Type B pancreatic cell (in vitro differentiated cells): ENCODE results near the gene HCFC1R1. TPM values are rescaled to one million over a fixed set of nuclear protein-coding genes. Genes with fewer than 3 reads are reported as not detected.

Source experiments
- DNase-seq: peaks from one replicate; pipeline ENCODE4 v3.0.0; 2021; ENCODE audit warnings: mixed read lengths; ENCODE audit not compliant: unreplicated experiment; ENCODE audit errors: extremely low spot score
- H3K27ac Mint-ChIP-seq: 2 replicates; pipeline ENCODE4 v1.8.0; 2021; ENCODE audit warnings: mild to moderate bottlenecking, mixed read lengths
- H3K27me3 Mint-ChIP-seq: 2 replicates; pipeline ENCODE4 v1.8.0; 2021; ENCODE audit warnings: mixed read lengths
- H3K36me3 Mint-ChIP-seq: 2 replicates; pipeline ENCODE4 v1.8.0; 2021; ENCODE audit warnings: mixed read lengths
- H3K4me1 Mint-ChIP-seq: one replicate; pipeline ENCODE4 v1.8.0; 2021; ENCODE audit warnings: mixed read lengths; ENCODE audit not compliant: unreplicated experiment
- H3K4me3 Mint-ChIP-seq: 2 replicates; pipeline ENCODE4 v1.8.0; 2021; ENCODE audit warnings: mild to moderate bottlenecking, mixed read lengths
- H3K9me3 Mint-ChIP-seq: 2 replicates; pipeline ENCODE4 v1.8.0; 2021; ENCODE audit warnings: mixed read lengths
- total RNA-seq: library from RNA; stranded (reverse); gene quantifications from 2 replicates; pipeline ENCODE4 v1.2.1, GENCODE V29; 2021; ENCODE audit warnings: low replicate concordance
- TF ChIP-seq, protein P1 (sequence below): fragments of 200-600 bp; sonication (generic); conservative IDR thresholded peaks from 2 replicates; pipeline ENCODE4 v1.5.0; 2021; ENCODE audit warnings: antibody characterized with exemption, mild to moderate bottlenecking

Gene HCFC1R1
- total RNA-seq, 1 donor from 2014 or later, result 34.8 TPM

DNA sequence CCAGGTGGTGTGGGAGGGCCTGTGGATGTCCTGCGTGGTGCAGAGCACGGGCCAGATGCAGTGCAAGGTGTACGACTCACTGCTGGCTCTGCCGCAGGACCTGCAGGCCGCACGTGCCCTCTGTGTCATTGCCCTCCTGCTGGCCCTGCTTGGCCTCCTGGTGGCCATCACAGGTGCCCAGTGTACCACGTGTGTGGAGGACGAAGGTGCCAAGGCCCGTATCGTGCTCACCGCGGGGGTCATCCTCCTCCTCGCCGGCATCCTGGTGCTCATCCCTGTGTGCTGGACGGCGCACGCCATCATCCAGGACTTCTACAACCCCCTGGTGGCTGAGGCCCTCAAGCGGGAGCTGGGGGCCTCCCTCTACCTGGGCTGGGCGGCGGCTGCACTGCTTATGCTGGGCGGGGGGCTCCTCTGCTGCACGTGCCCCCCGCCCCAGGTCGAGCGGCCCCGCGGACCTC, 10.2 kb downstream of the HCFC1R1 start:
- Mint-ChIP-seq H3K4me3 (no peak overlapping the region), H3K27ac (peak overlapping the region; percentile 53), H3K27me3 (peaks cover 61% of the 10 kb centered on the region), H3K9me3 (no peaks in the 10 kb centered on the region), H3K4me1 (peaks cover 4% of the 10 kb centered on the region), H3K36me3 (no peaks in the 10 kb centered on the region)
- no peak for DNase-seq
- TF ChIP-seq, protein P1, sequence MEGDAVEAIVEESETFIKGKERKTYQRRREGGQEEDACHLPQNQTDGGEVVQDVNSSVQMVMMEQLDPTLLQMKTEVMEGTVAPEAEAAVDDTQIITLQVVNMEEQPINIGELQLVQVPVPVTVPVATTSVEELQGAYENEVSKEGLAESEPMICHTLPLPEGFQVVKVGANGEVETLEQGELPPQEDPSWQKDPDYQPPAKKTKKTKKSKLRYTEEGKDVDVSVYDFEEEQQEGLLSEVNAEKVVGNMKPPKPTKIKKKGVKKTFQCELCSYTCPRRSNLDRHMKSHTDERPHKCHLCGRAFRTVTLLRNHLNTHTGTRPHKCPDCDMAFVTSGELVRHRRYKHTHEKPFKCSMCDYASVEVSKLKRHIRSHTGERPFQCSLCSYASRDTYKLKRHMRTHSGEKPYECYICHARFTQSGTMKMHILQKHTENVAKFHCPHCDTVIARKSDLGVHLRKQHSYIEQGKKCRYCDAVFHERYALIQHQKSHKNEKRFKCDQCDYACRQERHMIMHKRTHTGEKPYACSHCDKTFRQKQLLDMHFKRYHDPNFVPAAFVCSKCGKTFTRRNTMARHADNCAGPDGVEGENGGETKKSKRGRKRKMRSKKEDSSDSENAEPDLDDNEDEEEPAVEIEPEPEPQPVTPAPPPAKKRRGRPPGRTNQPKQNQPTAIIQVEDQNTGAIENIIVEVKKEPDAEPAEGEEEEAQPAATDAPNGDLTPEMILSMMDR, result no peak

DNA sequence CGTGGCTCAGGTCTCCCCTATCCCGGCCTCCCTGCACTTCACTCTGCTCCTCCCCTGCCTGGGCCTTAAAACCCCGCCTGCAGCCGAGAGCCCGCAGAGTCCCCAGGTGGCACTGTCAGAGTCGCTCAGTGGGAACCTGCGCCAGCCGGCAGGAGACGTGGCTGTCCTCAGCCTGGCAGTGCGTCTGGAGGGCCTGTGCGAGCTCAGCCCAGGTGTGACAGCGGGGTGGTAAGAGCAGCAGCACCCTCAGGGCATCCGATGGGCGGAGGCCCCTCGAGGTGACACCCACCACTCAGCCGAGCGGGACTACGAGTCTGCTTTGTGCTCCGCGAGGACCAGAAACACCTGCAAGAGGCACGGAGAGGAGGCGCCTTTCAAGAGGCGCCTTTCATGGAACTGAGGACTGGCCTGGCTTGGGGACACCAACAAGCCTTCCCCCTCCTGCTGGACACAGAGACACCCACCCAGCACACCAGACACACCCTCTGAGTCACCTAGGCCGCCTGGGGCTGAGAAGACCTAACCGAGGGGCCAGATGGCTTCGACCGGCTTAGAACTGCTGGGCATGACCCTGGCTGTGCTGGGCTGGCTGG, 10.8 kb downstream of the HCFC1R1 start, which contains the start of gene CLDN9:
Gene CLDN9 (plus strand): TSS at position 96 of the 593 bp plus-strand sequence. CDS start 440 bp downstream, at position 536.
- Mint-ChIP-seq H3K27ac (peak within 1 kb of the TSS; percentile 53), H3K4me1 (peaks cover 4% of the 10 kb centered on the region), H3K4me3 (peak within 1 kb of the TSS; percentile 70), H3K9me3 (no peaks in the 10 kb centered on the region), H3K27me3 (peaks cover 64% of the 10 kb centered on the region), H3K36me3 (no peaks in the 10 kb centered on the region)
- DNase-seq, result no peak
- TF ChIP-seq, protein P1, result no peak

DNA sequence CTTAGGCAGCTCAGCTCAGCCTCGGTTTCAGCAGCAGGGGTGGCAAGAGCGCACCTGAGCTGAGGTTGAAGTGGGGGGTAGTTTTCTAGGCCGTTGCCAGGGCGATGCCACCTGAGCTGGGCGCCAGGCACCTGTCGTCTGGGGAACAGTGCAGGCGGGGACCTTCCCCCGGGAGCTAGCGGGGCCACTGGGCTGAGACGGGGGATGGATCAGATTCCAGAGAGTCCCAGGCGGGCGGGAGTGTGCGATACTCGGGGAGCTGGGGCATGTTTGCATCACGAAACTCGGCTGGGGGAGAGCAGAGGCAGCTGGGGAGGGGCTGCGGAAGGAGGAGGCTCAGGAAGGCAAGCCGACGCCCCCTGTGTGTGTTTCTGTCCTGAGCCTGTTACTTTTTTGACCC, 11.5 kb downstream of the HCFC1R1 start:
- Mint-ChIP-seq H3K36me3 (no peaks in the 10 kb centered on the region), H3K27me3 (peaks cover 70% of the 10 kb centered on the region), H3K4me1 (peaks cover 4% of the 10 kb centered on the region), H3K4me3 (peak overlapping the region; percentile 70), H3K9me3 (no peaks in the 10 kb centered on the region), H3K27ac (peak overlapping the region; percentile 46)
- no peak for DNase-seq
- TF ChIP-seq, protein P1, result no peak

DNA sequence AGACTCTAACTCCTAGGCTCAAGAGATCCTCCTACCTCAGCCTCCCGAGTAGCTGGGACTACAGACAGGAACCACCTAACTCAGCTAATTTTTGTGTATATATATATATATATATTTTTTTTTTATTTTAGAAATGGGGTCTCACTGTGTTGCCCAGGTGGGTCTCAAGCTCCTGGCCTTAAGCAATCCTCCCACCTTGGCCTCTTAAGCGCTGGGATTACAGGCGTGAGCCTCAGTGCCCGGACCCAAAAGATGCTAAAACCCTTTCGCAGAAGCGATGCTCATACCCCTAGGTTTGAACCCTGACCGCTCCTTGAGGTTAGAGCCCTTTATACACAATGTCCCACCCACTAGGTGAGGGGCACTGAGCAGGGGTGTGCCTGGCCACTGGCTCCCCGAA, 13.2 kb downstream of the HCFC1R1 start:
- peak overlapping the region; percentile 95 for H3K27ac Mint-ChIP-seq
- no peak for DNase-seq
- TF ChIP-seq, protein P1, result no peak
- peaks cover 70% of the 10 kb centered on the region for H3K27me3 Mint-ChIP-seq
- H3K9me3 Mint-ChIP-seq, result no peaks in the 10 kb centered on the region
- no peaks in the 10 kb centered on the region for H3K36me3 Mint-ChIP-seq
- H3K4me3 Mint-ChIP-seq, result no peak overlapping the region
- H3K4me1 Mint-ChIP-seq, result peaks cover 4% of the 10 kb centered on the region

DNA sequence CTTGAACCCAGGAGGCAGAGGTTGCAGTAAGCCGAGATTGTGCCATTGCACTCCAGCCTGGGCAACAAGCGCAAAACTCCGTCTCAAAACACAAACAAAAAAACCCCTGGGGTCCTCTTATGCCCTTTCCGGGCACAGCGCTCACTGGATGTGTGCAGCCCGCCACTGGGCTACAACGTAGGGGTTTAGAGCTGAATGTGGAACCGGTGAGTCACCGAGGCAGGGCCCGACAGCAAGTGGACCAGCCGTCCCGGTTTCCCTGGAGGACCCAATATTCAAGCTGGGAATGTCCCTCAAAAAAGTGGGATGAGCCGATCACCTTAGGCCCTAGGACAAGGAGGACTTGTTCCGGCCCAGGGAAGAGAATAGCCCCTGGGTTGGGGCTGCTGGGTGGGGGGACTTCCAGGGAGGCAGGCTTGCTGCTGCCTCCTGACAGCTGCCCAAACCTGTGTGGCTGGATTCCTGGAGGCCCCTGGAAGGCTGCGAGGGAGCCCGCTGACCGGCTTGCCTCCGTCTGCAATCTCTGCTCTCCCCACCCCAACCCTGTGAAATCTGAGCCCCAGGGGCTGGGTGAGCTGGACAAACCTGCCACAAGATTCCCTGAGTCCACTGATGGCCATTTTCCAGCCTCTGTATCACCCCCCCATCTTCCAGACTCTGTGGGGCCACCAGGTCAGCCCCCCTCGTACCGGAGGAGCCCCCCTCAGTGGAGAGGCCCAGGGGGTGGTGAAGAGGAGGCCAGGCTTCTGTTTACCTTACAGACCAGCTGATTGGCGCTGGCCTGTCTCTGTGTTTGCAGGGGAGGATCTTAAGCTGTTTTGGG, 14.0 kb downstream of the HCFC1R1 start:
- H3K9me3 Mint-ChIP-seq, result no peaks in the 10 kb centered on the region
- peaks cover under 1% of the 10 kb centered on the region for H3K4me1 Mint-ChIP-seq
- peak; percentile 85 for DNase-seq
- peak overlapping the region; percentile 95 for H3K27ac Mint-ChIP-seq
- peak overlapping the region; percentile 55 for H3K4me3 Mint-ChIP-seq
- TF ChIP-seq, protein P1, result no peak
- peaks cover 69% of the 10 kb centered on the region for H3K27me3 Mint-ChIP-seq
- no peaks in the 10 kb centered on the region for H3K36me3 Mint-ChIP-seq
